Medulla oblongata (tissue), 1 donor: Measurements from ENCODE around the gene TMEM132D.

Experiments used
- DNase-seq: peaks from one replicate; pipeline ENCODE4 v3.0.0-alpha.2; 2015; ENCODE audit errors: extremely low spot score

The TMEM132D gene

GRCh38 chr12:129339336-129339735 lies 564.5 kb downstream of the TMEM132D start:
- no peak for DNase-seq

- no peak for DNase-seq
Measured at GRCh38 chr12:129337413-129337812, 566.4 kb downstream of the TMEM132D start.

- DNase-seq: no peak
Measured at GRCh38 chr12:129335773-129336172, 568.1 kb downstream of the TMEM132D start.

- no peak for DNase-seq
Measured at GRCh38 chr12:129332286-129332685, 571.5 kb downstream of the TMEM132D start.

GRCh38 chr12:129331356-129332085 lies 572.3 kb downstream of the TMEM132D start:
- DNase-seq: no peak

- DNase-seq: no peak
Measured at GRCh38 chr12:129328235-129328634, 575.6 kb downstream of the TMEM132D start.

GRCh38 chr12:129325566-129325965 lies 578.3 kb downstream of the TMEM132D start:
- no peak for DNase-seq

- no peak for DNase-seq
Measured at GRCh38 chr12:129312048-129312447, 591.8 kb downstream of the TMEM132D start.

GRCh38 chr12:129310346-129310745 lies 593.5 kb downstream of the TMEM132D start:
- DNase-seq: no peak

GRCh38 chr12:129305851-129306250 lies 598.0 kb downstream of the TMEM132D start:
- DNase-seq: no peak

GRCh38 chr12:129304529-129304928 lies 599.3 kb downstream of the TMEM132D start:
- no peak for DNase-seq

GRCh38 chr12:129300011-129300410 lies 603.8 kb downstream of the TMEM132D start:
- no peak for DNase-seq

- DNase-seq: no peak
Measured at GRCh38 chr12:129298921-129299320, 604.9 kb downstream of the TMEM132D start.

GRCh38 chr12:129296671-129297070 lies 607.2 kb downstream of the TMEM132D start:
- no peak for DNase-seq

- DNase-seq: no peak
Measured at GRCh38 chr12:129294868-129295267, 609.0 kb downstream of the TMEM132D start.

GRCh38 chr12:129279771-129280170 lies 624.1 kb downstream of the TMEM132D start:
- no peak for DNase-seq

GRCh38 chr12:129276361-129277060 lies 627.3 kb downstream of the TMEM132D start:
- DNase-seq: no peak

- no peak for DNase-seq
Measured at GRCh38 chr12:129269756-129270495, 633.9 kb downstream of the TMEM132D start.

GRCh38 chr12:129258781-129259318 lies 645.0 kb downstream of the TMEM132D start:
- DNase-seq: no peak

GRCh38 chr12:129257524-129257923 lies 646.3 kb downstream of the TMEM132D start:
- no peak for DNase-seq

- DNase-seq: no peak
Measured at GRCh38 chr12:129246630-129247029, 657.2 kb downstream of the TMEM132D start.

- DNase-seq: no peak
Measured at GRCh38 chr12:129245769-129246168, 658.1 kb downstream of the TMEM132D start.
